Mammary epithelial cell (primary cell): ENCODE measurements around the gene ZNF630.

Experiments used
- EZH2 ChIP-seq: IDR thresholded peaks from 2 replicates; pipeline ENCODE4 v1.6.1; 2012; ENCODE audit warnings: low read length, inconsistent platforms, borderline replicate concordance
- TF ChIP-seq, protein P1 (sequence below), 2 donors: IDR thresholded peaks in 1 of 2; conservative IDR thresholded peaks in 1 of 2; 2 replicates each; pipeline ENCODE4 v1.5.1; 2011 to 2012; ENCODE audit warnings: inconsistent platforms in 2 of 2, low read length in 2 of 2, mild to moderate bottlenecking in 2 of 2, control low read depth in 1 of 2, low read depth in 1 of 2; ENCODE audit not compliant: insufficient read depth in 1 of 2; ENCODE audit errors: extremely low read depth in 1 of 2

DNA sequence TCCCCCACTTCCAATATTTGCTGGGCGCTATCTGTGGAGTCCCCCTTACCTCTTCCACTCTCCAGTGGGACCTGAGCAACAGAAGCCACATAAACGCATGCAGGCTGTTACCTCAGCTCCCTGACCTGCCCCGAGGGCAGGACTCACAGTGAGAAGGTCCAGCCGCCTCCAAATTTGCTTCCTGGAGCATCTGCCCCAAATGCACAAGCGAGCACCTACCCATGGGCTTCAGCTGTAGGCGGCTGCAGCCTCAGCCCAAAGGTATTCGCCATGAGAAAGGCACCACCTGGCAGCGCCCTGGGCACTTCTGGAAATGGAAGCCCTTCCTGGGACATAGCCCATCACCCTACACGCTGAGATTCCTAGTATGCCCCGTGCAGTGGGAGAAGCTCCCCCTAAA, 41.2 kb downstream of the ZNF630 start:
- no peak for TF ChIP-seq EZH2
- TF ChIP-seq, protein P1, sequence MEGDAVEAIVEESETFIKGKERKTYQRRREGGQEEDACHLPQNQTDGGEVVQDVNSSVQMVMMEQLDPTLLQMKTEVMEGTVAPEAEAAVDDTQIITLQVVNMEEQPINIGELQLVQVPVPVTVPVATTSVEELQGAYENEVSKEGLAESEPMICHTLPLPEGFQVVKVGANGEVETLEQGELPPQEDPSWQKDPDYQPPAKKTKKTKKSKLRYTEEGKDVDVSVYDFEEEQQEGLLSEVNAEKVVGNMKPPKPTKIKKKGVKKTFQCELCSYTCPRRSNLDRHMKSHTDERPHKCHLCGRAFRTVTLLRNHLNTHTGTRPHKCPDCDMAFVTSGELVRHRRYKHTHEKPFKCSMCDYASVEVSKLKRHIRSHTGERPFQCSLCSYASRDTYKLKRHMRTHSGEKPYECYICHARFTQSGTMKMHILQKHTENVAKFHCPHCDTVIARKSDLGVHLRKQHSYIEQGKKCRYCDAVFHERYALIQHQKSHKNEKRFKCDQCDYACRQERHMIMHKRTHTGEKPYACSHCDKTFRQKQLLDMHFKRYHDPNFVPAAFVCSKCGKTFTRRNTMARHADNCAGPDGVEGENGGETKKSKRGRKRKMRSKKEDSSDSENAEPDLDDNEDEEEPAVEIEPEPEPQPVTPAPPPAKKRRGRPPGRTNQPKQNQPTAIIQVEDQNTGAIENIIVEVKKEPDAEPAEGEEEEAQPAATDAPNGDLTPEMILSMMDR (conservative IDR thresholded peaks at IDR 0.05 in 1 of 2, IDR thresholded peaks at IDR 0.05 in 1 of 2; ENCODE audit: extremely low read depth in 1 of 2, insufficient read depth in 1 of 2, low read depth in 1 of 2, low read length in 2 of 2) = no peak
